HEK293T (cell line): ENCODE results near the gene SLC19A1.

Experiments
- CTCF ChIA-PET: fragments of 350-600 bp; formaldehyde crosslinking; extraction: SDS; loops from one replicate; lab custom pipeline; 2021; ENCODE audit warnings: antibody characterized with exemption, inconsistent platforms; lab: Yijun Ruan, JAX
- POLR2A ChIA-PET: fragments of 350-600 bp; formaldehyde crosslinking; extraction: SDS; loops from one replicate; lab custom pipeline; 2020; ENCODE audit warnings: antibody characterized with exemption, inconsistent platforms; lab: Yijun Ruan, JAX
- DNase-seq: peaks from one replicate; pipeline ENCODE4 v3.0.0; 2012; ENCODE audit warnings: mixed read lengths; ENCODE audit errors: extremely low spot score
- ARNT ChIP-seq: fragments of 450-650 bp; IDR thresholded peaks from 2 replicates; pipeline ENCODE4 v1.6.1; 2017; ENCODE audit warnings: mild to moderate bottlenecking
- BHLHE40 ChIP-seq: fragments of 450-650 bp; IDR thresholded peaks from 2 replicates; pipeline ENCODE4 v1.6.1; 2016; ENCODE audit warnings: mild to moderate bottlenecking, moderate library complexity, borderline replicate concordance
- CTBP1 ChIP-seq: fragments of 450-650 bp; IDR thresholded peaks from 2 replicates; pipeline ENCODE4 v1.6.1; 2016; ENCODE audit warnings: borderline replicate concordance
- ELF4 ChIP-seq: fragments of 450-650 bp; IDR thresholded peaks from 2 replicates; pipeline ENCODE4 v1.6.1; 2017; ENCODE audit warnings: antibody characterized with exemption
- FOXA1 ChIP-seq: fragments of 450-650 bp; IDR thresholded peaks from 2 replicates; pipeline ENCODE4 v1.6.1; 2016; ENCODE audit warnings: mild to moderate bottlenecking
- FOXK2 ChIP-seq: fragments of 450-650 bp; IDR thresholded peaks from 2 replicates; pipeline ENCODE4 v1.6.1; 2016; ENCODE audit warnings: mild to moderate bottlenecking
- FOXM1 ChIP-seq: fragments of 450-650 bp; IDR thresholded peaks from 2 replicates; pipeline ENCODE4 v1.6.1; 2017; ENCODE audit warnings: mild to moderate bottlenecking, borderline replicate concordance
- HDGF ChIP-seq: fragments of 450-650 bp; IDR thresholded peaks from 2 replicates; pipeline ENCODE4 v1.6.1; 2017; ENCODE audit warnings: antibody characterized with exemption, borderline replicate concordance
- L3MBTL2 ChIP-seq: fragments of 450-650 bp; conservative IDR thresholded peaks from 2 replicates; pipeline ENCODE4 v1.6.1; 2016; ENCODE audit warnings: mild to moderate bottlenecking
- LEF1 ChIP-seq: fragments of 450-650 bp; IDR thresholded peaks from 2 replicates; pipeline ENCODE4 v1.6.1; 2017; ENCODE audit warnings: mild to moderate bottlenecking, borderline replicate concordance
- NFRKB ChIP-seq: fragments of 450-650 bp; IDR thresholded peaks from 2 replicates; pipeline ENCODE4 v1.6.1; 2016; ENCODE audit warnings: mild to moderate bottlenecking, moderate library complexity
- SP1 ChIP-seq: fragments of 450-650 bp; IDR thresholded peaks from 2 replicates; pipeline ENCODE4 v1.6.1; 2017
- SUZ12 ChIP-seq: fragments of 450-650 bp; IDR thresholded peaks from 2 replicates; pipeline ENCODE4 v1.6.1; 2016; ENCODE audit warnings: mild to moderate bottlenecking
- TARDBP ChIP-seq: fragments of 450-650 bp; IDR thresholded peaks from 2 replicates; pipeline ENCODE4 v1.6.1; 2016
- ZNF384 ChIP-seq: fragments of 450-650 bp; IDR thresholded peaks from 2 replicates; pipeline ENCODE4 v1.6.1; 2016
- TF ChIP-seq, protein P1 (sequence below): fragments of 450-650 bp; IDR thresholded peaks from 2 replicates; pipeline ENCODE4 v1.6.1; 2016

SLC19A1 gene

DNA sequence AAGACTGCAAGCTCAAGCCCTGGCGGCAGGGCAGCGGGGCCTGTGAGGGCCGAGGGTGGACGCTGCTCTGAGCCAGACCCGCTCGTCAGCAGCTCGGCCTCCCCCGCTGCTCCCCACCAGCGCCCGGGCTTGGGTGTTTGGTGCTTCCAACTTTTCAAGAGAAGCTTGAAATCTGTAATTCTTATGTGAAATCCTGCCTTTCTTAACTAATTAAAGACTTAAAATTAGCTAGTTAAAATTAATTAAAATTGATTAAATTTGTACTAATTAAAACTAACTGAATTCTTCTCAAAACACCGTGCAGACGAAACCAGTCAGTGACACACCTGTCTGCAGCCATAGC lies 14.0 kb upstream of the SLC19A1 start:
- POLR2A ChIA-PET = interaction anchor here (0.7 to 1.6 kb wide), 8 partner anchors 12 to 266 kb away, joined by 3 to 9 read pairs (median 4); no protein-coding TSS in a partner anchor
- DNase-seq = no peak
- TF ChIP-seq SP1 = no peak
- TF ChIP-seq CTBP1 = no peak
- TF ChIP-seq FOXM1 = no peak
- TF ChIP-seq HDGF = no peak
- no peak for TF ChIP-seq TARDBP
- no peak for TF ChIP-seq NFRKB
- TF ChIP-seq, protein P1, sequence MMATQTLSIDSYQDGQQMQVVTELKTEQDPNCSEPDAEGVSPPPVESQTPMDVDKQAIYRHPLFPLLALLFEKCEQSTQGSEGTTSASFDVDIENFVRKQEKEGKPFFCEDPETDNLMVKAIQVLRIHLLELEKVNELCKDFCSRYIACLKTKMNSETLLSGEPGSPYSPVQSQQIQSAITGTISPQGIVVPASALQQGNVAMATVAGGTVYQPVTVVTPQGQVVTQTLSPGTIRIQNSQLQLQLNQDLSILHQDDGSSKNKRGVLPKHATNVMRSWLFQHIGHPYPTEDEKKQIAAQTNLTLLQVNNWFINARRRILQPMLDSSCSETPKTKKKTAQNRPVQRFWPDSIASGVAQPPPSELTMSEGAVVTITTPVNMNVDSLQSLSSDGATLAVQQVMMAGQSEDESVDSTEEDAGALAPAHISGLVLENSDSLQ = no peak
- TF ChIP-seq ELF4 = no peak
- no peak for TF ChIP-seq ZNF384
- no peak for TF ChIP-seq BHLHE40
- no peak for TF ChIP-seq SUZ12
- no peak for TF ChIP-seq FOXK2
- no peak for TF ChIP-seq FOXA1
- no peak for TF ChIP-seq ARNT
- TF ChIP-seq L3MBTL2 = no peak
- TF ChIP-seq LEF1 = no peak
- CTCF ChIA-PET = interaction anchor here (0.6 to 1.8 kb wide), 11 partner anchors 8 to 266 kb away, joined by 3 to 30 read pairs (median 3); no protein-coding TSS in a partner anchor

DNA sequence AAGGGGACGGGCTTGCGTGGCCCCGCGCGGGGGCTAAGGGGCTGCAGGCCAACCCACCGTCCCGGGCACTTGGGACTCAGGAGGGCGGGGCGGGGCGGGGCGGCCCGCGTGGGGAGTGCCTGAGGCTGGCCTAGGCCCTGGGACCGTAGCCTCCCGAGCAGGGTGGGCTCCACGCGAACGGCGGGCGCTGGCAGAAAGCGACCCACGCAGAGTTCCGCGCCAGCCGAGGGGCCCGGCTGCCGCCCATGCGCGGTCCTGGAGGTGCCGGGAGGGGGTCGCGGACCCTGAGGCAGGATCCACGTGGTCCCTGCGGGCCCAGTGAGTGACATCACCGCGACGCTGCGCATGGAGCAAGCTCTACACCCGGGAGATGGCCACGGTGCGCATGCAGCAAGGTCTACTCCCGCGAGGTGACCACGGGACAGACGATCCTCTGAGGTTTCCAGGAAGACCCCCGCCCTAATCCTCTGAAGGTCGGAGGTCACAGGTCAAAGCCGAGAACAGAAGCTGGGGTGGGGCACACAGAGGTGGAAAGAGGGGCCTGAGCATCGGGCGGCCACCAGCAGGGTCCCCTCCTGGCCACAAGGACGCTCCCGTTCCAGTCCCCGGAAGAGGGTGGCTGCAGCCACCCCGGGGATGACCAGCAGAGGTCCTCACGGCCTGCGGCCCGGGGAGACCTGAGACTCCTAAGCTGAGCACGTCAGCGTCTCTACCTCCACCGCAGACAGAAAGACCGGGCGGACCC lies 13.5 kb upstream of the SLC19A1 start:
- ChIA-PET POLR2A (interaction anchor here (0.7 to 1.6 kb wide), 8 partner anchors 13 to 266 kb away, joined by 3 to 9 read pairs (median 4); no protein-coding TSS in a partner anchor), CTCF (interaction anchor here (0.5 to 1.8 kb wide), 13 partner anchors 9 to 266 kb away, joined by 3 to 30 read pairs (median 3); no protein-coding TSS in a partner anchor)
- TF ChIP-seq SP1 (no peak), NFRKB (no peak), ARNT (no peak), SUZ12 (no peak), FOXK2 (no peak), ZNF384 (no peak), FOXA1 (no peak), FOXM1 (no peak), L3MBTL2 (peak; percentile 91), LEF1 (no peak), TARDBP (peak; percentile 91), BHLHE40 (no peak), ELF4 (0 out of 2 replicates have a peak, but pooled peaks have one; percentile 20), CTBP1 (no peak), HDGF (no peak)
- TF ChIP-seq, protein P1 = peak; percentile 64; the same call in 1 of the 2 replicates
- DNase-seq = peak; percentile 94

DNA sequence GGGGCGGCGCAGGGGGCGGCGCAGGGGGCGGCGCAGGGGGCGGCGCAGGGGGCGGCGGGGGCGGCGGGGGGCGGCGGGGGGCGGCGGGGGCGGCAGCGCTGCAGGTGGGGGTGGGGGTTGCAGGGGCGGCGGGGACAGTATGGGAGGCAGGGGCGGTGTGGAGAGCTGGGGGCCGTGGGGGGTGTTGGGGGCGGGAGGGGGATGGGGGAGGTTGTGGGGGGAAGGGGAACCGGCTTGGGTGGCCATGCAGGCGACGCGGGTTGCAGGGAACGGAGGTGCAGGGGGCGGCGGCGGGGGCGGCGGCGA lies 13.0 kb upstream of the SLC19A1 start:
- no peak for TF ChIP-seq SP1
- no peak for TF ChIP-seq HDGF
- TF ChIP-seq TARDBP = no peak
- no peak for TF ChIP-seq L3MBTL2
- no peak for TF ChIP-seq FOXA1
- TF ChIP-seq ZNF384 = no peak
- no peak for TF ChIP-seq ELF4

DNA sequence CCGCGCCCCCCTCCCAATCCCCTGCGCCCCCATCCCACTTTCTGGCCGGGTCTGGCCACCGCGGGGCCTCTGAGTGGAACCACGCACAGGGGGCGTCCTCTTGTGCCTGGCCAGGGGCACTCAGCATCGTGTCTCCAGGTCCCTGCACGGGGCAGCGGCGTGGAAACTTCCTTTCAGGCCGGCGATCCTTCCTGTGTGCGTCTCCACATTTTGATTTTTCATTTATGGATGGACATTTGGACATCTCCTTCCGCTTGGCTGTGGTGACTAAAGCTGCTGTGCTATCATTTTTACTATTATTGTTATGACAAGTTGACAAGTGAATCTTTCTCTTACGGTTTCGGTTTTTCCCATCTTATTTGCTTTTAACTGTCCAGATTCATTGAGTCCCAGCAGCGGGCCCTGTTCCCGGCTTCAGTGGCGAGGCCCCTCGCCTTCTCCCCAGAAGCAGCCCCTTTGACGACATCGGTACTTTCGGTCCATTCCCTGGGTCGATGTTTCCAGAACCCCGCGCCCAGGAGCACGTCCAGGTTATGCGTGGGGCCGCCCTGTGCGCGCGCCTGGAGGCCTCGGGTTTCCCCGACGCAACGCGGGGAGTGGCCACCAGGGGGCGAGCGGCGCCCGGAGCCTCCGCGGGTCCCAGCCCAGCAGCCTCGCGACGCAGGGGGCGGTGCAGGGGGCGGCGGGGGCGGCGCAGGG lies 12.4 kb upstream of the SLC19A1 start:
- ChIA-PET POLR2A (no interaction called here), CTCF (no interaction called here)
- peak; percentile 92 for DNase-seq

More for the DNA sequence above, 13.0 kb upstream of the SLC19A1 start:
- POLR2A ChIA-PET = interaction anchor here (1.0 to 1.6 kb wide), 4 partner anchors 37 to 267 kb away, joined by 3 to 9 read pairs (median 4); no protein-coding TSS in a partner anchor
- peak; percentile 71 for DNase-seq
- CTCF ChIA-PET = interaction anchor here (0.5 to 1.8 kb wide), 7 partner anchors 13 to 170 kb away, joined by 3 to 30 read pairs (median 4); no protein-coding TSS in a partner anchor

More for the DNA sequence above, 12.4 kb upstream of the SLC19A1 start:
- no peak for TF ChIP-seq FOXK2
- TF ChIP-seq FOXA1 = no peak
- no peak for TF ChIP-seq HDGF
- TF ChIP-seq, protein P1 = no peak
- no peak for TF ChIP-seq ARNT
- peak; percentile 28; the same call in 1 of the 2 replicates for TF ChIP-seq FOXM1
- TF ChIP-seq CTBP1 = no peak
- no peak for TF ChIP-seq BHLHE40
- no peak for TF ChIP-seq NFRKB
- TF ChIP-seq ZNF384 = no peak
- no peak for TF ChIP-seq LEF1
- TF ChIP-seq ELF4 = no peak
- TF ChIP-seq L3MBTL2 = peak; percentile 34; the same call in 1 of the 2 replicates
- TF ChIP-seq SUZ12 = no peak
- TF ChIP-seq TARDBP = peak; percentile 69; the same call in 1 of the 2 replicates
- no peak for TF ChIP-seq SP1
